COR-L47 (cell line): ENCODE measurements around the gene GATA6.

Experiments used
- DNase-seq: peaks from one replicate; lab custom pipeline; 2025; lab: John Stamatoyannopoulos, UW

The GATA6 gene

GRCh38 chr18:22243513-22243912, 74.1 kb downstream of the GATA6 start:
- no peak for DNase-seq

- no peak for DNase-seq
Observed at GRCh38 chr18:22250026-22250425, 80.6 kb downstream of the GATA6 start.

- DNase-seq = no peak
Observed at GRCh38 chr18:22250591-22250996, 81.2 kb downstream of the GATA6 start.
